ENCODE measurements around the gene CCL27.

DNA sequence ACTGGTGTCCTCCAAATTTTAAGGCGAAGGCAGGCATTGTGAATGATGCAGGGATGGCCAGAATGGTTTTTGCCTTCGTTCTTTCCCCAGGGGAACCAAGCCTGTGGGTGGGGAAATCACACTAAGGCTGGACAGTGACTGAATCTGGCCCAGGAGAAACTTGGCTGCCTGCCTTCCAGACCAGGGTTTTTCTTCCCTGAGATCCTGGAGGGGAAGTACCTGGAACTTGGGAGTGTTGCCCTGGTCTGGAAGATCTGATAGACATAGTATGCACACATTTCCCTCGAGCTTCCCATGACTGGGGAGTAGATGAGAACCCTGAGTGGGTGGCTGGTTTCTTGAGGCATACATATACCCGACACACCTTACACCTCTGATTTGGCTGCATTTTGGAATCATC is 11.1 kb downstream of the CCL27 start:
- TF ChIP-seq, protein P1, sequence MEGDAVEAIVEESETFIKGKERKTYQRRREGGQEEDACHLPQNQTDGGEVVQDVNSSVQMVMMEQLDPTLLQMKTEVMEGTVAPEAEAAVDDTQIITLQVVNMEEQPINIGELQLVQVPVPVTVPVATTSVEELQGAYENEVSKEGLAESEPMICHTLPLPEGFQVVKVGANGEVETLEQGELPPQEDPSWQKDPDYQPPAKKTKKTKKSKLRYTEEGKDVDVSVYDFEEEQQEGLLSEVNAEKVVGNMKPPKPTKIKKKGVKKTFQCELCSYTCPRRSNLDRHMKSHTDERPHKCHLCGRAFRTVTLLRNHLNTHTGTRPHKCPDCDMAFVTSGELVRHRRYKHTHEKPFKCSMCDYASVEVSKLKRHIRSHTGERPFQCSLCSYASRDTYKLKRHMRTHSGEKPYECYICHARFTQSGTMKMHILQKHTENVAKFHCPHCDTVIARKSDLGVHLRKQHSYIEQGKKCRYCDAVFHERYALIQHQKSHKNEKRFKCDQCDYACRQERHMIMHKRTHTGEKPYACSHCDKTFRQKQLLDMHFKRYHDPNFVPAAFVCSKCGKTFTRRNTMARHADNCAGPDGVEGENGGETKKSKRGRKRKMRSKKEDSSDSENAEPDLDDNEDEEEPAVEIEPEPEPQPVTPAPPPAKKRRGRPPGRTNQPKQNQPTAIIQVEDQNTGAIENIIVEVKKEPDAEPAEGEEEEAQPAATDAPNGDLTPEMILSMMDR (conservative IDR thresholded peaks at IDR 0.05 in 1 of 2, IDR thresholded peaks at IDR 0.05 in 1 of 2; ENCODE audit: low read depth in 1 of 2, low read length in 2 of 2): no peak
- TF ChIP-seq EZH2 (IDR thresholded peaks at IDR 0.05; ENCODE audit: low read length, missing control alignments): no peak

Measured in fibroblast of lung (primary cell).